ENCODE data around the gene ATP9B.

GRCh38 chr18:79386547-79386946 lies 317.4 kb downstream of the ATP9B start:
- no peak for TF ChIP-seq ZNF565 (CRISPR knock-in tag; conservative IDR thresholded peaks at IDR 0.05; ENCODE audit: low read depth)
- TF ChIP-seq CSDC2 (CRISPR knock-in tag; IDR thresholded peaks at IDR 0.05), result no peak
- no peak for TF ChIP-seq ZFP3 (CRISPR knock-in tag; IDR thresholded peaks at IDR 0.05)
- no peak for TF ChIP-seq OSR1 (CRISPR knock-in tag; IDR thresholded peaks at IDR 0.05)
- TF ChIP-seq ZNF70 (CRISPR knock-in tag; IDR thresholded peaks at IDR 0.05), result no peak
- TF ChIP-seq ZNF8 (CRISPR knock-in tag; IDR thresholded peaks at IDR 0.05), result no peak
- no peak for TF ChIP-seq CREB5 (CRISPR knock-in tag; IDR thresholded peaks at IDR 0.05; ENCODE audit: low read depth)
- TF ChIP-seq ISL1 (CRISPR knock-in tag; IDR thresholded peaks at IDR 0.05), result no peak
- no peak for TF ChIP-seq ARNTL (CRISPR knock-in tag; IDR thresholded peaks at IDR 0.05; ENCODE audit: borderline replicate concordance, low read depth)
- TF ChIP-seq BACH2 (CRISPR knock-in tag; IDR thresholded peaks at IDR 0.05; ENCODE audit: borderline replicate concordance), result no peak
